Activated naive CD8-positive, alpha-beta T cell treated with anti-CD3 and anti-CD28 coated beads, Interleukin-2, amount 50 U/mL, for 24 hours (primary cell): Measurements from ENCODE around the gene CXCR6.

Source experiments
- ATAC-seq: fragments of 150-1000 bp; cut with Tn5 transposase; one replicate; pipeline ENCODE4 v1.10.0; 2021
- DNase-seq: peaks from one replicate; pipeline ENCODE4 v3.0.0; 2021
- H3K27ac Mint-ChIP-seq: one replicate; pipeline ENCODE4 v1.8.0; 2021; ENCODE audit warnings: mild to moderate bottlenecking, mixed read lengths
- H3K27me3 Mint-ChIP-seq: one replicate; pipeline ENCODE4 v1.8.0; 2021; ENCODE audit warnings: mixed read lengths
- H3K36me3 Mint-ChIP-seq: one replicate; pipeline ENCODE4 v1.8.0; 2021; ENCODE audit warnings: low read depth, mixed read lengths
- H3K4me1 Mint-ChIP-seq: one replicate; pipeline ENCODE4 v1.8.0; 2021; ENCODE audit warnings: mixed read lengths
- H3K4me3 Mint-ChIP-seq: one replicate; pipeline ENCODE4 v1.8.0; 2021; ENCODE audit warnings: mild to moderate bottlenecking, moderate library complexity, mixed read lengths
- H3K9me3 Mint-ChIP-seq: one replicate; pipeline ENCODE4 v1.8.0; 2021; ENCODE audit warnings: mixed read lengths

The CXCR6 gene

GRCh38 chr3:45937206-45938042 is 5.8 kb upstream of the CXCR6 start:
- Mint-ChIP-seq H3K4me3 (no peak overlapping the region), H3K36me3 (peaks cover 27% of the 10 kb centered on the region), H3K27ac (no peak overlapping the region), H3K9me3 (no peaks in the 10 kb centered on the region), H3K4me1 (peaks cover 18% of the 10 kb centered on the region), H3K27me3 (peaks cover 4% of the 10 kb centered on the region)
- no peak for ATAC-seq
- DNase-seq: no peak

- no peak for ATAC-seq
- no peak overlapping the region for H3K27ac Mint-ChIP-seq
These were observed 5.2 kb upstream of the CXCR6 start for GRCh38 chr3:45938043-45938435.

GRCh38 chr3:45938864-45939263 is 4.4 kb upstream of the CXCR6 start:
- Mint-ChIP-seq H3K36me3 (peaks cover 21% of the 10 kb centered on the region), H3K27me3 (peaks cover 4% of the 10 kb centered on the region), H3K27ac (peak overlapping the region; percentile 26), H3K4me3 (no peak overlapping the region), H3K4me1 (peaks cover 32% of the 10 kb centered on the region), H3K9me3 (no peaks in the 10 kb centered on the region)
- peak; percentile 55 for ATAC-seq
- DNase-seq: peak; percentile 87

More at GRCh38 chr3:45938043-45938435, 5.2 kb upstream of the CXCR6 start:
- peaks cover 24% of the 10 kb centered on the region for H3K4me1 Mint-ChIP-seq
- H3K9me3 Mint-ChIP-seq: no peaks in the 10 kb centered on the region
- no peak for DNase-seq
- H3K4me3 Mint-ChIP-seq: no peak overlapping the region
- peaks cover 26% of the 10 kb centered on the region for H3K36me3 Mint-ChIP-seq
- peaks cover 4% of the 10 kb centered on the region for H3K27me3 Mint-ChIP-seq

- Mint-ChIP-seq H3K27ac (peak overlapping the region; percentile 26), H3K4me1 (peaks cover 35% of the 10 kb centered on the region), H3K9me3 (no peaks in the 10 kb centered on the region), H3K27me3 (peaks cover 4% of the 10 kb centered on the region), H3K36me3 (peaks cover 17% of the 10 kb centered on the region), H3K4me3 (no peak overlapping the region)
- DNase-seq: peak; percentile 24
- peak; percentile 42 for ATAC-seq
These were observed 3.9 kb upstream of the CXCR6 start for GRCh38 chr3:45939341-45939771.

GRCh38 chr3:45940004-45940780 is 3.1 kb upstream of the CXCR6 start:
- no peak overlapping the region for H3K27ac Mint-ChIP-seq

GRCh38 chr3:45940781-45941365 is 2.4 kb upstream of the CXCR6 start:
- H3K27ac Mint-ChIP-seq: no peak overlapping the region
- DNase-seq: no peak
- peaks cover 45% of the 10 kb centered on the region for H3K4me1 Mint-ChIP-seq
- ATAC-seq: no peak
- peaks cover 13% of the 10 kb centered on the region for H3K36me3 Mint-ChIP-seq
- no peaks in the 10 kb centered on the region for H3K9me3 Mint-ChIP-seq
- no peak overlapping the region for H3K4me3 Mint-ChIP-seq
- peaks cover 10% of the 10 kb centered on the region for H3K27me3 Mint-ChIP-seq

More at GRCh38 chr3:45940004-45940780, 3.1 kb upstream of the CXCR6 start:
- no peak for DNase-seq
- peaks cover 11% of the 10 kb centered on the region for H3K36me3 Mint-ChIP-seq
- H3K4me1 Mint-ChIP-seq: peaks cover 43% of the 10 kb centered on the region
- H3K9me3 Mint-ChIP-seq: no peaks in the 10 kb centered on the region
- no peak overlapping the region for H3K4me3 Mint-ChIP-seq
- peaks cover 9% of the 10 kb centered on the region for H3K27me3 Mint-ChIP-seq
- no peak for ATAC-seq

- H3K4me3 Mint-ChIP-seq: no peak overlapping the region
- no peaks in the 10 kb centered on the region for H3K9me3 Mint-ChIP-seq
- ATAC-seq: no peak
- H3K36me3 Mint-ChIP-seq: peaks cover 26% of the 10 kb centered on the region
- H3K27me3 Mint-ChIP-seq: peaks cover 10% of the 10 kb centered on the region
- DNase-seq: no peak
- peaks cover 57% of the 10 kb centered on the region for H3K4me1 Mint-ChIP-seq
- H3K27ac Mint-ChIP-seq: no peak overlapping the region
These were observed 1.0 kb upstream of the CXCR6 start for GRCh38 chr3:45942051-45942825.

GRCh38 chr3:45944830-45945620 is 1.8 kb downstream of the CXCR6 start:
- no peak for DNase-seq
- H3K9me3 Mint-ChIP-seq: no peaks in the 10 kb centered on the region
- peaks cover 41% of the 10 kb centered on the region for H3K36me3 Mint-ChIP-seq
- peak overlapping the region; percentile 15 for H3K27ac Mint-ChIP-seq
- peak overlapping the region; percentile 6 for H3K4me3 Mint-ChIP-seq
- peaks cover 72% of the 10 kb centered on the region for H3K4me1 Mint-ChIP-seq
- ATAC-seq: no peak
- H3K27me3 Mint-ChIP-seq: peaks cover 9% of the 10 kb centered on the region

GRCh38 chr3:45946307-45946706 is 3.0 kb downstream of the CXCR6 start:
- Mint-ChIP-seq H3K4me3 (no peak overlapping the region), H3K27ac (peak overlapping the region; percentile 57), H3K36me3 (peaks cover 45% of the 10 kb centered on the region)

GRCh38 chr3:45946875-45947274 is 3.6 kb downstream of the CXCR6 start:
- DNase-seq (no peak), ATAC-seq (no peak)
- Mint-ChIP-seq H3K4me3 (no peak overlapping the region), H3K4me1 (peaks cover 88% of the 10 kb centered on the region), H3K36me3 (peaks cover 50% of the 10 kb centered on the region), H3K27ac (peak overlapping the region; percentile 57), H3K27me3 (peaks cover 6% of the 10 kb centered on the region), H3K9me3 (no peaks in the 10 kb centered on the region)

More at GRCh38 chr3:45946307-45946706, 3.0 kb downstream of the CXCR6 start:
- Mint-ChIP-seq H3K27me3 (peaks cover 6% of the 10 kb centered on the region), H3K4me1 (peaks cover 82% of the 10 kb centered on the region), H3K9me3 (no peaks in the 10 kb centered on the region)
- DNase-seq (no peak), ATAC-seq (no peak)

- DNase-seq (no peak), ATAC-seq (no peak)
- Mint-ChIP-seq H3K27ac (no peak overlapping the region), H3K9me3 (no peaks in the 10 kb centered on the region), H3K36me3 (peaks cover 55% of the 10 kb centered on the region), H3K4me3 (no peak overlapping the region), H3K4me1 (peaks cover 89% of the 10 kb centered on the region), H3K27me3 (peaks cover 6% of the 10 kb centered on the region)
These were observed 4.1 kb downstream of the CXCR6 start for GRCh38 chr3:45947361-45947760.

- H3K4me1 Mint-ChIP-seq: peaks cover 83% of the 10 kb centered on the region
- H3K27ac Mint-ChIP-seq: peak overlapping the region; percentile 6
- no peak for ATAC-seq
- H3K4me3 Mint-ChIP-seq: no peak overlapping the region
- H3K27me3 Mint-ChIP-seq: peaks cover 6% of the 10 kb centered on the region
- H3K9me3 Mint-ChIP-seq: no peaks in the 10 kb centered on the region
- no peak for DNase-seq
- H3K36me3 Mint-ChIP-seq: peaks cover 64% of the 10 kb centered on the region
These were observed 5.1 kb downstream of the CXCR6 start for GRCh38 chr3:45948311-45948781.

GRCh38 chr3:45948881-45949280 is 5.6 kb downstream of the CXCR6 start:
- Mint-ChIP-seq H3K4me3 (no peak overlapping the region), H3K9me3 (no peaks in the 10 kb centered on the region), H3K4me1 (peaks cover 80% of the 10 kb centered on the region), H3K27me3 (peaks cover 6% of the 10 kb centered on the region), H3K36me3 (peaks cover 70% of the 10 kb centered on the region), H3K27ac (no peak overlapping the region)
- no peak for DNase-seq
- no peak for ATAC-seq
